ENCODE measurements around the gene DCAF4L1. TPM values are rescaled to one million over a fixed set of nuclear protein-coding genes. Genes with fewer than 3 reads are reported as not detected.

DCAF4L1 gene
- total RNA-seq, 1 experiment from 2014 or later = not detected

DNA sequence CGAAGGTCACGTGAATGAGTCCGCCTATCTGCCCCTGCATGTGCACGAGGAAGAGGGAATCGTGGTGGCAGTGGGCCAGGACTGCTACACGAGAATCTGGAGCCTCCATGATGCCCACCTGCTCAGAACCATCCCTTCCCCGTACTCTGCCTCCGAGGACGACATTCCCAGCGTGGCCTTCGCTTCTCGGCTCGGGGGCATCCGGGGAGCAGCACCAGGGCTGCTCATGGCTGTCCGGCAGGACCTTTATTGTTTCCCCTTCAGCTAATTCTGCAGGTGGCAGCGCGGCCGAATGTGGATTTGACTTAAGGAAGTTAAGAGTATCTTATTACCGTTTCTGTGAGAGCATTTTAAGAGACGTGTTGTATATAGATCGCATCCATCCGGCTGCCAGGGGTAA is 1.2 kb downstream of the DCAF4L1 start:
- no peak for DNase-seq (ENCODE audit: low spot score)
- in situ Hi-C loops (cut with HindIII; ENCODE audit: low sequenced_read_pairs) = no loop called here

DNA sequence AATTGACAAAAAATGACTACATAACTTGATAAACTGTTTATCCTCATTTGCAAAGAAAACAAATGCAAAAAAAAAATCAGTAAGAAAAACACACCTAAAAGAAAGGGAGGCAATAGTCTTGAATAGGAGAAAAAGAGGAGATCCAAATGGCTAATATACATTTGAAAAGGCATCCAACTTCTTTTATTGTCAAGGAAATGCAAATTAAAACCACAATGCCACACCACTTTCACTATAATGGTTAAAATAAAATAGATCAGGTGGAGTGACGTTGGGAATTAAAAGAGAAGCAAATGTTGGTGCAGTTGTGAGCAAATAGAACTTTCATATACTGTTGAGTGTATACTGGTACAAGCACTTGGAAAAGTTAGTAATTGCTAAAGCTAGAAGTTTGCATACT is 3.6 kb downstream of the DCAF4L1 start:
- no peak for DNase-seq (ENCODE audit: low spot score)
- in situ Hi-C loops (cut with HindIII; ENCODE audit: low sequenced_read_pairs) = no loop called here

DNA sequence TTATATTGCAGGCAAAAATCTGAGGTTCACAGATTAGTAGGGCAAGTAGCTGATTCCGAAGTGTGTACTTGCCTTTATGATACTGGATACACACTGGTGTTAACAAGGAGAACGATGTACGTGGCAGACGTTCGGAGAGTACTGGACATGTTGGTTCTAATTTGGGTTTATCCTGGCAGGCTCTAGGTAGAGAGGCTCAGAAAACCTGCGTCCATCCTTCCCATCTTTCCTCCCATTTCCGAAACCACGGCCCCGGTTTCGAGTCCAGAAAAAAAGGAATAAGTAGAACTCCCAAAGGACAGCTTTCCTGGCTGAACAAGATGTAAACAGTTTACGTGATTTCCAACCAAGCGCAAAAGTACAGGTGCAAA is 8.4 kb downstream of the DCAF4L1 start:
- in situ Hi-C loops (cut with HindIII; ENCODE audit: low sequenced_read_pairs) = no loop called here
- no peak for DNase-seq (ENCODE audit: low spot score)

DNA sequence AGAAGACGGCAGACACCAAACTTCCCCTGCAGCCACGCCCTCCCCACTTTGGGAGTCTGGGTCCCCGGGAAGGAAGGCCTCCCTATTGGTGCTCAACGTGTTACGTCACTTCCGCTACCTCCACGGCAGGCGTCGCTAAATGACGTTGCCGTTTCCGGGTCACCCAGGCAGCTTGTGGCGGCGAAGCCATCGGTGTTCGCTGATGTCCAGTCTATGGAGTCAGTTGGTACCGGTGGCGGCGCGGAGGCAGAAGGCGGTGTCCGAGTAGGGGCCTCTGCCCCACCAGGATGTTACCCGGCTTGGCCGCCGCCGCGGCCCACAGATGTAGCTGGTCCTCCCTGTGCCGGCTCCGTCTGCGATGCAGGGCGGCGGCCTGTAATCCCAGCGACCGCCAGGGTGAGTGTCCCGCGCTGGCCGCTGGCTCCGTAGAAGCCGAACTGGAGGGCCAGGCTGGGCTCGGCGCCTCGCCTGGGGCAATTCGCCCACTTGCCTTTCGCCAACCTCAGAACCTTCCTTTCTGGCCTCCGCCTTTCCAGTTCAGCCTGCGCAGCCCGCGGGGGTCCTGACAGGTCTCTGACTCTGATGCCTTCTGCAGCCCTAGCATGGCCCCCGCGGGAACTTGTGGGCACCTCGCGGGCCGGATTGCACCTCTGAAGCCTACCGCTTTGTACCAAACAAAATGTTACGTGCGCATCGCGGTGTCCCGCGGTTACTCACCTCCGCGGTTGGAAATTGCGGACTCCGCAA is 9.0 kb downstream of the DCAF4L1 start, which contains the start of gene SLC30A9:
Gene SLC30A9, plus strand, starts transcription at position 166 of the 747 bp plus-strand sequence. Its CDS starts 122 bp downstream, at position 288.
- DNase-seq (ENCODE audit: low spot score) = peak; percentile 98
- in situ Hi-C loops (cut with HindIII; ENCODE audit: low sequenced_read_pairs) = no loop called here

DNA sequence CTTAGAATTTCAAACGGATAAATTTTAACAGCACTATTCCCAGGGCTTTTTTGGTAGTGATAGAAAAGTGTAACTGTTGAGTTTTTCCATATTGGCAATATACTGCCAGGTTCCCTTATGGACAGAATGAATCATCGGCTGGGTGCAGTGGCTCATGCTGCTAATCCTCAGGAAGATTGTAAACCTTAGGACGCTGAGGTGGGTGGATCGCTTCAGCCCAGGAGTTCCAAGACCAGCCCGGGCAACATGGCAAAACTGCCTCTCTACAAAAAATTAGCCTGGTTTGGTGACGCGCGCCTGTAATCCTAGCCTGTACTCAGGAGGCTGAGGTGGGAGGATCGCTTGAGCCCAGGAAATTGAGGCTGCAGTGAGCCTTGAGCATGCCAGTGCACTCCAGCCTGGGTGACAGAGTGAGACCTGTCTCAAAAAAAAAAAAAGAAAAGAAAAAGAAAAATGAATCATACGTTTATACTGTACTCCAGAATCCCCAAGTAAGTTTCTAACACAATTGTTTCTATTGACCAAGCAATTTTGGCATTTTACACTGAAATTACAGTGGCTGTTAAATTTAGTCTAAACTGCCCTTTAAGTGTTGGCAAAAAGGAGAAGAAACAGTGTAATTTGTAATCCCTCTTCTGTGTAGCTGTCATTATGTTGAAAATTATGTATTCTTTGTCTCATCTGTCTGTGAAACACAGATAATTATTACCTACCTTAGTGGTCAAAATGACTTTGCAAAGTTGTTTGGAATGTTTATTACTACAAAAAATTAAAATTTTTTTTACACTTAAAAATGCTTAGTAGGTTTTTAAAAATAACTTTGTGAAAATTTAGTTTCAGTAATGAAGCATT is 10.6 kb downstream of the DCAF4L1 start:
- in situ Hi-C loops (cut with HindIII; ENCODE audit: low sequenced_read_pairs) = no loop called here
- DNase-seq (ENCODE audit: low spot score) = no peak

DNA sequence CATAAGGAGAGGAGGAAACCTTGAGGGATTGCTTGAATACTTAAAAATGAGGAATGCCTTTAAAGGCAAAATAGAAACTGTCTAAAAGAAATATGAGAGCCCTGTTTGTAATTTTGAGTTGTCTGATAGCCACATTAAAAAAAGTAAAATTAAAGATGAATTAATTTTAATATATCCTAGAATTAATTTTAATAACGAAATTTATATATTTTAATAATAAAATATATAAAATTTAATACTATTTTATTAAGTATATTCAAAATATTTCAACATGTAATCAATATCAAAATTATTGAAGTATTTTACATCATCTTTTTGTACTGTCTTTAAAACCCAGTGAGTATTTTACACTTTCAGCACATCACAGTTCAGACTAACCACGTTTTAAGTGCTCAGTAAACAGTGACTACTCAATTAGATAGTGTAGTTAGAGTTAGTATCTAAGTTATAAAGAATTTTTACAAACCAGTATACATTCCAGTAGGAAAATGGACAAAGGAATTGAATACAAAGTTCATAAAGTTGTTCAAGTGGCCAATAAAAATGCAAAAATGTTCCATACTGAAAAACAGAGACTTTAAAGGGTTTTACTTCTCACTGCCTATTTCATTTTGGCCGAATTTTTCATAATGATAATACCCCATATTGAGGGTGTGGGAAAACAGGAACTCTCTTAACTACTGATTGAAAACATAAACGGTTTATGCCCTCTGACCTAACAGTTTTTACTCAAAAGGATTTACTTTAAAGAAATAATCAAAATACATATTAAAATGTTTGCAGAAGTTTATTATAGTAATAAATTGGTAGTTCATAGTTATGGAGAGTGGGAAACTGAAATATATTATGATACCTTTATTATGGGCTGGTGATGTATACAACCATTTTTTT is 11.7 kb downstream of the DCAF4L1 start:
- in situ Hi-C loops (cut with HindIII; ENCODE audit: low sequenced_read_pairs) = no loop called here
- DNase-seq (ENCODE audit: low spot score) = no peak

DNA sequence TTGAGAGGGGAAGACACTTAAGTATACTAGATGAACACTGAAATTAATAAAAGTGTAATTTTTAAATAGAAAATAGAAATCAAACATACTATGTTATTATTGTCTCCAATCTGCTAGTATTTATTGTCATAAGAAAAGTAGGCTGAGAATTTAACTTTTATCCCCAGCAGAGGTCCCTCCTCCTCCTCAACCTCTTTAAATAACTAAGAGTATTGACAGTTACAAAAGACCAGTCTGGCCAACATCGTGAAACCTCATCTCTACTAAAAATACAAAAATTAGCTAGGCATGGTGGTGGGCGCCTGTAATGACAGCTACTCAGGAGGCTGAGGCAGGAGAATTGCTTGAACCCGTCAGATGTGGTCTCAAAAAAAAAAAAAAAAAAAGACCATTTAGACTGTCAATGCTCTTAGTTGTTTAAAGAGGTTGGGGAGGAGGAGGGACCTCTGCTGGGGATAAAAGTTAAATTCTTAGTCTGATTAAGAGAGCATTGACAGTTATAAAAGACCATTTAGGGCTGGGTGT is 13.0 kb downstream of the DCAF4L1 start:
- in situ Hi-C loops (cut with HindIII; ENCODE audit: low sequenced_read_pairs) = no loop called here
- no peak for DNase-seq (ENCODE audit: low spot score)

DNA sequence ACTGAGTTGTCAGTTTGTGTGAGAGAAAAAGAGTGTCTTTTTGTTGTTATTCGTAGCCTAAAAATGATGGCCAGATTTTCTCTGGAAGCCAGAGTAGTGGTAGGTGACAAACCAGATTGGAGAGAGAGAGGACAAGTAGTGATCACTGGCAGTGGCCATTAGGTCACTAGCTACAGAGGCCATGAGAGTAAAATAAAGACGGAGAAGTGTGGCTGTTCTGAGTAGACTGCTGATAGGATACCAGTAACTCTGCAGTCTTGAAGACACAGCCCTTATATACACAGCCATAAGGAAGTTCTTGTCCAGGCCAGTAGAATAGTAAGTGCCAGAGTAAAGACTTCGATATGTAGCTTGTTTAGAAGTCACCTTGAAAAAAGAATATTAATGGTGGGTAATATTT is 16.5 kb downstream of the DCAF4L1 start:
- no peak for DNase-seq (ENCODE audit: low spot score)
- in situ Hi-C loops (cut with HindIII; ENCODE audit: low sequenced_read_pairs) = no loop called here

DNA sequence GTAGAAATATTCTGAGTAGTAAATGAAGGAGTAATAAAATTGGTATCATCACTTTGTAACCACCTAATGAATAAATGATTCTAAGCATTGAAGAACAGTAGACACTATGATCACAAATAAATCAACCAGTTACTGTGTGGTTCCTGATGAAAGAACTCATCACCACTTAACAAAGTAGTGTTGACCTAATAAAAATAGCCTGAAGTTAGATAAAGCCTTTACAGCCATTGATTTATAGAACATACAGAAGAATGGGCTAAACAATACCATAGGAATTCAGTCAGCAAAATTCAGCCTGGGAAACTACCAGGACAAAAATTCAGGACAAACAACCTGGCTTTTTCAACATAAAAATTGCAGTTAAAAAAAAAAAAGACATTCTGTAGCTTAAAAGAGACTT is 17.8 kb downstream of the DCAF4L1 start:
- in situ Hi-C loops (cut with HindIII; ENCODE audit: low sequenced_read_pairs) = no loop called here
- DNase-seq (ENCODE audit: low spot score) = no peak

DNA sequence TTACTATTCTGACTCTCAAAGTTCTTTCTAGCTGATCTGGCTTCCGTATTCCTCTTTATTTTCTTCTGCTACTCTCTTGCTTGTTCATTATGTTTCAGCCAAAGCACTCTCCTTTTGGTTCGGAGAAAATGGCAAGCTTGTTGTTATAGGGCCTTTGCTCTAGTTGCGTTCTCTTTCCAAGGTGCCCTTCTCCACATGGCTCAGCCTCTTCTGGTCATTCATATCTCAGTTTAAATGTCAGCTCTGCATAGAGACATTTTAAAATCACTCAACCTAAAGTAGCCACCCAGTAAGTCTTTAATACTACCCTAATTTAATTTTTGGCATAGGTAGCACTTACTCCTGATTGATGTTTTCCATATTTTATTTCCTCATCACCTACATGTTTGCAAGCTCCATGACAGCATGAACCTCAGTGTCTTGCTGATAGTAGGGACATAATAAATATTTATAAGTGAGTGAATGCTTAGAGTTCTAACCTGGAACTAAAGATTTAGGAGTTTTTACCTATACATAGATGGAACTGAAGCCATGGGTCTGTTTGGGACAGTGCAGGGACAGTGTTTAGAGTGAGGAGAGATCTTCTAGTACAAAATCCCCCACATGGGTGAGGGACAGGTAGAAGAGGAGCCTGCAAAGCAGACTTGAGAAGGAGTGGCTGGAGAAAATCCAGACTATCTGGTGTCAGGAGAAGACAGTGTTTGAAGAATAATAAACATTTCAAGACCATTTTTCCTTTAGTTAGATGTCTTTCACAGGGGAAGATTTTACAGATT is 26.6 kb downstream of the DCAF4L1 start:
- in situ Hi-C loops (cut with HindIII; ENCODE audit: low sequenced_read_pairs) = no loop called here
- no peak for DNase-seq (ENCODE audit: low spot score)

DNA sequence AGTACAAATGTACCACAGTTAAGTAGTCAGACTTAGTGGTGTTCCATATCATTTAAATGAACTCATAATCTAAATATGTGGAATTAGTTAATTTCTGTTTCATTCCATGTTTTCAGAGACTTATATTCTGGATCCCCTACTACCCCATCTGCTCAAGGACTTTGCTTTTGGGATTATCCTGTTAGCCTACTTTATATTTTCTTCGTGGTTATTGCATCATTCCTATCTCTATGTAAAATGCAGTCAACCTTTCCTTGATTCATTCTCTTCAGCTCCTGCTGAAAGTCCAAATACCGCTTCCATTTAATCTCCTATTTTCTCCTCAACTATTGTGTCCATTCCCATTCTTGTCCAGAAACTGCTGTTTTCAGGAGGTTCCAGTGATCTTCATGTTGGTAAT is 33.9 kb downstream of the DCAF4L1 start:
- DNase-seq (ENCODE audit: low spot score) = no peak
- in situ Hi-C loops (cut with HindIII; ENCODE audit: low sequenced_read_pairs) = no loop called here

DNA sequence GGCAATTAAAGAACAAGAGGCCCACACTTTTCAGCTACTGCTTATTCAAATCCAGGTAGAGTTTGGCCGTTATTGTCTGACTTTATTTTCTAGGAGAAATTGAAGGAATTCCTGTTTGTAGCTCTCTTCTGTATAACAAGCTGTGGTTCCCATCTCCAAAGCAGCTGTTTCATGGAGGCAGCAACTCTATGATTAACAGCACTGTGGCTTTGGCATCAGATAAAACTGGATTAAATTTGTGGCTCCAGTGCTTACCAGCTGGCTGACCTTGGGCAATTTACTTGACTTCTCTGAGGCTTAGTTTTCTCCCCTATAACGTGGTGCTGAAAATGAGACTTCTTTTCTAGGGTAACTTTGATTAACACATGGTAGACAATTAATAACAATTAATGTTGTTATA is 36.9 kb downstream of the DCAF4L1 start:
- DNase-seq (ENCODE audit: low spot score) = no peak

More for the DNA sequence above, 36.9 kb downstream of the DCAF4L1 start:
- in situ Hi-C loops (cut with HindIII; ENCODE audit: low sequenced_read_pairs) = no loop called here

Other genes with a start within 250 kb of the DCAF4L1 start
- gene PHOX2B, start 233.0 kb upstream of the DCAF4L1 start, total RNA-seq (2014; rRNA removed; shearing (Covaris generic)) = not detected in 2 replicates
- 49.5 and 60.1 TPM in 2 replicates for gene TMEM33, start 46.3 kb upstream of the DCAF4L1 start, total RNA-seq (2014; rRNA removed; shearing (Covaris generic))
- gene SLC30A9, start 8.8 kb downstream of the DCAF4L1 start, total RNA-seq (2014; rRNA removed; shearing (Covaris generic)) = 71.4 and 95.1 TPM in 2 replicates
- 0.03 and 0.12 TPM in 2 replicates for gene BEND4, start 170.9 kb downstream of the DCAF4L1 start, total RNA-seq (2014; rRNA removed; shearing (Covaris generic))

All from G401 (cell line).